Smooth muscle cell (in vitro differentiated cells): ENCODE results near the gene CEBPE. TPM values are rescaled to one million over a fixed set of nuclear protein-coding genes. Genes with fewer than 3 reads are reported as not detected.

ENCODE experiments used
- DNase-seq: peaks from one replicate; lab custom pipeline; 2025; ENCODE audit not compliant: unreplicated experiment; lab: John Stamatoyannopoulos, UW
- H2AFZ ChIP-seq: fragments of 200-600 bp; sonication (generic); 2 replicates; pipeline ENCODE4 v1.6.0; 2016; ENCODE audit warnings: antibody characterized with exemption, low read depth, mild to moderate bottlenecking
- H3F3A ChIP-seq: fragments of 200-600 bp; sonication (generic); 2 replicates; pipeline ENCODE4 v1.6.0; 2017; ENCODE audit warnings: antibody characterized with exemption, low read depth
- H3K27ac ChIP-seq: fragments of 200-600 bp; sonication (generic); 2 replicates; pipeline ENCODE4 v1.5.1; 2016; ENCODE audit warnings: low read depth, mild to moderate bottlenecking
- H3K27me3 ChIP-seq: fragments of 200-600 bp; sonication (generic); 2 replicates; pipeline ENCODE4 v1.6.1; 2016; ENCODE audit warnings: low read depth, mild to moderate bottlenecking
- H3K36me3 ChIP-seq: fragments of 200-600 bp; sonication (generic); 2 replicates; pipeline ENCODE4 v1.5.1; 2016; ENCODE audit warnings: low read depth
- H3K4me1 ChIP-seq: fragments of 200-600 bp; sonication (generic); 2 replicates; pipeline ENCODE4 v1.5.1; 2016; ENCODE audit warnings: low read depth
- H3K4me2 ChIP-seq: fragments of 200-600 bp; sonication (generic); 2 replicates; pipeline ENCODE4 v1.6.0; 2016; ENCODE audit warnings: mild to moderate bottlenecking
- H3K4me3 ChIP-seq: fragments of 200-600 bp; sonication (generic); 2 replicates; pipeline ENCODE4 v1.5.1; 2016; ENCODE audit warnings: mild to moderate bottlenecking
- H3K79me2 ChIP-seq: fragments of 200-600 bp; sonication (generic); 2 replicates; pipeline ENCODE4 v1.6.0; 2016; ENCODE audit warnings: low read depth, mild to moderate bottlenecking
- H3K9ac ChIP-seq: fragments of 200-600 bp; sonication (generic); 2 replicates; pipeline ENCODE4 v1.6.0; 2016; ENCODE audit warnings: low read depth
- H3K9me3 ChIP-seq: fragments of 200-600 bp; sonication (generic); replicated peaks from 2 replicates; pipeline ENCODE4 v1.5.1; 2016; ENCODE audit warnings: low read depth
- H4K20me1 ChIP-seq: fragments of 200-600 bp; sonication (generic); 2 replicates; pipeline ENCODE4 v1.6.0; 2016; ENCODE audit warnings: low read depth
- CTCF ChIP-seq: fragments of 200-600 bp; sonication (generic); IDR thresholded peaks from 2 replicates; pipeline ENCODE4 v1.5.1; 2017; ENCODE audit warnings: borderline replicate concordance, mild to moderate bottlenecking, antibody characterized with exemption; ENCODE audit not compliant: insufficient read depth, poor library complexity, severe bottlenecking
- WGBS: methylation state at CpG from one replicate; pipeline ENCODE4 v1.1.7; 2016; ENCODE audit warnings: low lambda C conversion rate; 5-methylcytosine and 5-hydroxymethylcytosine counted together
- polyA plus RNA-seq: library from polyadenylated mRNA; unstranded; fragments of >200 nt; fragmentation: Nextera tagmentation; extraction: Ambion mirVana; gene quantifications from 2 replicates; pipeline ENCODE4 v1.2.1, GENCODE V29; 2016
- total RNA-seq: library from RNA; depleted of rRNA; stranded (reverse); fragments of >200 nt; gene quantifications from 2 replicates; pipeline ENCODE4 v1.2.3, GENCODE V29; 2014

CEBPE gene
- total and polyA plus RNA-seq, 2 experiments from 2014 or later = not detected

- peaks cover 70% of the 10 kb centered on the region for H4K20me1 ChIP-seq
- H3K36me3 ChIP-seq = peaks cover 22% of the 10 kb centered on the region
- no peaks in the 10 kb centered on the region for H3K9me3 ChIP-seq
Observed at GRCh38 chr14:23091294-23092225, 27.5 kb downstream of the CEBPE start.

GRCh38 chr14:23090254-23090636 is 28.8 kb downstream of the CEBPE start:
- Histone ChIP-seq H3K27me3 (no peaks in the 10 kb centered on the region), H3F3A (peaks cover 9% of the 10 kb centered on the region), H3K9ac (no peak overlapping the region), H3K4me3 (no peak overlapping the region), H3K36me3 (peaks cover 27% of the 10 kb centered on the region), H3K9me3 (no peaks in the 10 kb centered on the region), H3K79me2 (peaks cover 63% of the 10 kb centered on the region), H3K4me2 (no peak overlapping the region), H3K27ac (peak overlapping the region; percentile 21), H4K20me1 (peaks cover 76% of the 10 kb centered on the region), H3K4me1 (peaks cover 14% of the 10 kb centered on the region), H2AFZ (no peak overlapping the region)
- no peak for DNase-seq
- TF ChIP-seq CTCF = no peak
- 60% methylated on average over 4 of the region's 4 CpGs for WGBS

More at GRCh38 chr14:23091294-23092225, 27.5 kb downstream of the CEBPE start:
- Histone ChIP-seq H3K27me3 (no peaks in the 10 kb centered on the region), H3K4me3 (no peak overlapping the region), H3K9ac (no peak overlapping the region), H2AFZ (no peak overlapping the region), H3K4me2 (no peak overlapping the region), H3K27ac (no peak overlapping the region), H3F3A (peaks cover 9% of the 10 kb centered on the region), H3K79me2 (peaks cover 68% of the 10 kb centered on the region), H3K4me1 (peaks cover 14% of the 10 kb centered on the region)
- no peak for TF ChIP-seq CTCF
- WGBS = 87% methylated on average over 12 of the region's 12 CpGs
- DNase-seq = no peak

- Histone ChIP-seq H3K36me3 (peaks cover 27% of the 10 kb centered on the region), H3K4me3 (no peak overlapping the region), H3K79me2 (peaks cover 63% of the 10 kb centered on the region), H3K4me2 (no peak overlapping the region), H3K27ac (no peak overlapping the region), H4K20me1 (peaks cover 82% of the 10 kb centered on the region), H3F3A (peaks cover 9% of the 10 kb centered on the region), H3K9me3 (no peaks in the 10 kb centered on the region), H3K4me1 (peaks cover 14% of the 10 kb centered on the region), H3K9ac (no peak overlapping the region), H3K27me3 (no peaks in the 10 kb centered on the region), H2AFZ (no peak overlapping the region)
- DNase-seq = no peak
- WGBS = 88% methylated on average over 12 of the region's 12 CpGs
- no peak for TF ChIP-seq CTCF
Observed at GRCh38 chr14:23089498-23090253, 29.4 kb downstream of the CEBPE start.
